ENCODE results near the gene CST4. TPM values are rescaled to one million over a fixed set of nuclear protein-coding genes. Genes with fewer than 3 reads are reported as not detected.
"Not testable (repeated sequence)": the region's sequence is repeated elsewhere in the genome, so short reads cannot be mapped to it uniquely, and the experiment has no call there.

The CST4 gene
- total RNA-seq, 2 donors from 2014 or later: not detected

GRCh38 chr20:23687986-23688385 is 852 bp downstream of the CST4 start:
- TF ChIP-seq, protein P1, sequence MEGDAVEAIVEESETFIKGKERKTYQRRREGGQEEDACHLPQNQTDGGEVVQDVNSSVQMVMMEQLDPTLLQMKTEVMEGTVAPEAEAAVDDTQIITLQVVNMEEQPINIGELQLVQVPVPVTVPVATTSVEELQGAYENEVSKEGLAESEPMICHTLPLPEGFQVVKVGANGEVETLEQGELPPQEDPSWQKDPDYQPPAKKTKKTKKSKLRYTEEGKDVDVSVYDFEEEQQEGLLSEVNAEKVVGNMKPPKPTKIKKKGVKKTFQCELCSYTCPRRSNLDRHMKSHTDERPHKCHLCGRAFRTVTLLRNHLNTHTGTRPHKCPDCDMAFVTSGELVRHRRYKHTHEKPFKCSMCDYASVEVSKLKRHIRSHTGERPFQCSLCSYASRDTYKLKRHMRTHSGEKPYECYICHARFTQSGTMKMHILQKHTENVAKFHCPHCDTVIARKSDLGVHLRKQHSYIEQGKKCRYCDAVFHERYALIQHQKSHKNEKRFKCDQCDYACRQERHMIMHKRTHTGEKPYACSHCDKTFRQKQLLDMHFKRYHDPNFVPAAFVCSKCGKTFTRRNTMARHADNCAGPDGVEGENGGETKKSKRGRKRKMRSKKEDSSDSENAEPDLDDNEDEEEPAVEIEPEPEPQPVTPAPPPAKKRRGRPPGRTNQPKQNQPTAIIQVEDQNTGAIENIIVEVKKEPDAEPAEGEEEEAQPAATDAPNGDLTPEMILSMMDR (IDR thresholded peaks at IDR 0.05): no peak
- Histone ChIP-seq H3K4me1 (peaks cover 0 to 7% of the 10 kb centered on the region in 2 donors), H3K27ac (no peak overlapping the region), H3K4me3 (no peak overlapping the region), H3K9me3 (no peaks in the 10 kb centered on the region), H3K27me3 (no peaks in the 10 kb centered on the region), H3K36me3 (no peaks in the 10 kb centered on the region)
- peak; percentile 23 for DNase-seq (ENCODE audit: low spot score)

- peak; percentile 38 for DNase-seq (ENCODE audit: low spot score)
- Histone ChIP-seq H3K27me3 (no peaks in the 10 kb centered on the region), H3K36me3 (no peaks in the 10 kb centered on the region), H3K27ac (no peak overlapping the region), H3K4me3 (no peak overlapping the region), H3K4me1 (no peaks in the 10 kb centered on the region), H3K9me3 (no peaks in the 10 kb centered on the region)
- TF ChIP-seq, protein P1 (IDR thresholded peaks at IDR 0.05): no peak
Measured at GRCh38 chr20:23686046-23686750, 2.6 kb downstream of the CST4 start.

- H3K27me3 ChIP-seq; H3K27ac ChIP-seq; DNase-seq (ENCODE audit: low spot score); H3K4me1 ChIP-seq; H3K9me3 ChIP-seq; H3K4me3 ChIP-seq; H3K36me3 ChIP-seq: not testable (repeated sequence)
Measured at GRCh38 chr20:23685529-23685896, 3.3 kb downstream of the CST4 start.

- Histone ChIP-seq H3K36me3 (no peaks in the 10 kb centered on the region), H3K27me3 (no peaks in the 10 kb centered on the region), H3K9me3 (no peaks in the 10 kb centered on the region), H3K27ac (no peak overlapping the region), H3K4me3 (no peak overlapping the region), H3K4me1 (peaks cover 0 to 7% of the 10 kb centered on the region in 2 donors)
- peak; percentile 46 for DNase-seq (ENCODE audit: low spot score)
- TF ChIP-seq, protein P1 (IDR thresholded peaks at IDR 0.05): no peak
Measured at GRCh38 chr20:23684261-23684660, 4.6 kb downstream of the CST4 start.

DNA sequence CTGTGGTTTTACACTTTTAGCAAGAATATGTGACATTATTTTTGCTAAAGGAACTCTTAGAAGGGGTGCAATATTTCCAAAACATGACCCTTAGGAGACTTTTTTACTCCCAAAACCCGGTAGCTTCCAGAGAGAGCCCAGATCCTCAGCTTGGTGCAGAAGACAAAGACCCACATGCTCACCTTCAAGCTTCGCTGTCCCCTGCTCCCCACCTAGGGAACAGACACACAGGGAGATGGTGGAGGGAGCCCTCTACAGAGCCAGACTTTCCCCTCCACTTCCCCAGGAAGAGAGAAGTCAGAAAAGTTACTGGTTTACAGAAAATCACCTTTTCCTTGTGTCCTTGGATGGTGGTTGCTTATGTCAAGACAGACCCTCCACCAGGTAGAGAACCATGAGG is 5.0 kb downstream of the CST4 start:
- no peaks in the 10 kb centered on the region for H3K27me3 ChIP-seq
- peak; percentile 36 for DNase-seq (ENCODE audit: low spot score)

GRCh38 chr20:23683281-23683680 is 5.6 kb downstream of the CST4 start:
- no peaks in the 10 kb centered on the region for H3K27me3 ChIP-seq
- no peaks in the 10 kb centered on the region for H3K9me3 ChIP-seq
- H3K27ac ChIP-seq: no peak overlapping the region
- no peaks in the 10 kb centered on the region for H3K36me3 ChIP-seq
- TF ChIP-seq, protein P1 (IDR thresholded peaks at IDR 0.05): no peak
- H3K4me1 ChIP-seq: peaks cover 0 to 7% of the 10 kb centered on the region in 2 donors
- no peak overlapping the region for H3K4me3 ChIP-seq
- DNase-seq (ENCODE audit: low spot score): no peak

More for the DNA sequence above, 5.0 kb downstream of the CST4 start:
- no peaks in the 10 kb centered on the region for H3K36me3 ChIP-seq
- no peak overlapping the region for H3K27ac ChIP-seq
- H3K9me3 ChIP-seq: no peaks in the 10 kb centered on the region
- no peak overlapping the region for H3K4me3 ChIP-seq
- TF ChIP-seq, protein P1 (IDR thresholded peaks at IDR 0.05): no peak
- H3K4me1 ChIP-seq: peaks cover 0 to 7% of the 10 kb centered on the region in 2 donors

All from right atrium auricular region (tissue), 2 donors.